ENCODE data around the gene HYPK.
A peak's percentile ranks its signal among the peaks of the same experiment; 100 is the strongest.

HYPK gene, protein sequence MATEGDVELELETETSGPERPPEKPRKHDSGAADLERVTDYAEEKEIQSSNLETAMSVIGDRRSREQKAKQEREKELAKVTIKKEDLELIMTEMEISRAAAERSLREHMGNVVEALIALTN

GRCh38 chr15:43800286-43801141 is at the start of gene HYPK:
Gene HYPK, plus strand, starts transcription at chr15:43800599. Its CDS starts 24 bp downstream, at chr15:43800623.
- peak; percentile 91 for DNase-seq

DNA sequence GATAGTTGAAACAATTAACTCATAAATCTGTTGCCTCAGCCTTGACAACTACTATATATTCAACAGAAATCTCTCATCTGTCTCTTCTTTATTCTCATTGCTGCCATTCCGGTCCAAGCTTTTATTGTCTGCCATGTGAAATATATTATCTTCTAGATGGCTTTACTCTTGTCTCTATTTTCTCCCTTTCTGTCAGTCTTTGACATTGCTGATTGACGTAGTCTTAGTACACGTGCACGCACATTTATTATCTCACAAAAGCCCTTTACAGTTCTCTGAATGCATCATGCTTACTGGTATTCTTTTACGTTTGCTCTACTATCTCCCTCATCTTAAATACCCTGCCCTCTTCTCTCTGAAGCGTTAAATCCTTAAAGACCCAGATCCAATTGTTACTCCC is 48.5 kb upstream of the HYPK start:
- no peak for DNase-seq

GRCh38 chr15:43762824-43763223 is 37.6 kb upstream of the HYPK start:
- no peak for DNase-seq

DNA sequence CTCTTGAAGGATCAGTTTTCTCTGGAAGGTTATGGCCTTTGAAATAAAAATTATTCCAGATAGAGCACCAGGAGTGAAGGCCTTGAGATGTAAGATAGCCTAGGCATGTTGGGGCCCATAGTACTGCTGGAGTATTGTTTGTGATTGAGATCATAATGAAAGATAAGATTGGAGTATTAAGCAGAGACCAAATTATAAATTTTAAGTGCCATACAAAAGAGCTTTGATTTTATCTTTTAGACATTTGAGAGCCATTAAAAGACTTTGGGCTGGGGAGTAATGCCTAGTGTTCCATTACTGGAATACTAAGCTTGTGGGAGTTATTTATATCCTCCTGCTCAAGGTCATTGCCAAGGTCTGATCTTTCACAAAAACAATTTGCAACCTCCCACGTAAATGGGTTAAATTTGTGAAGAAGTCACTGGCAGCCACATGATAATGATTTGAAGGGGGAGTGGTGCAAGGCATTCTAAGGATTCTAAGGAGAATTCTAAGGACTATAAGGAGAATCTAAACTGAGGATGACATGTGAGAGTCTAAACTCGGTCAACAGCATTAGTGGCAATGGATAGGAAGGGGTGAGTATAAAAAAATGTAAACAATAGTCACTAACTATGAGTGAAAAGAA is 36.5 kb upstream of the HYPK start:
- no peak for DNase-seq

DNA sequence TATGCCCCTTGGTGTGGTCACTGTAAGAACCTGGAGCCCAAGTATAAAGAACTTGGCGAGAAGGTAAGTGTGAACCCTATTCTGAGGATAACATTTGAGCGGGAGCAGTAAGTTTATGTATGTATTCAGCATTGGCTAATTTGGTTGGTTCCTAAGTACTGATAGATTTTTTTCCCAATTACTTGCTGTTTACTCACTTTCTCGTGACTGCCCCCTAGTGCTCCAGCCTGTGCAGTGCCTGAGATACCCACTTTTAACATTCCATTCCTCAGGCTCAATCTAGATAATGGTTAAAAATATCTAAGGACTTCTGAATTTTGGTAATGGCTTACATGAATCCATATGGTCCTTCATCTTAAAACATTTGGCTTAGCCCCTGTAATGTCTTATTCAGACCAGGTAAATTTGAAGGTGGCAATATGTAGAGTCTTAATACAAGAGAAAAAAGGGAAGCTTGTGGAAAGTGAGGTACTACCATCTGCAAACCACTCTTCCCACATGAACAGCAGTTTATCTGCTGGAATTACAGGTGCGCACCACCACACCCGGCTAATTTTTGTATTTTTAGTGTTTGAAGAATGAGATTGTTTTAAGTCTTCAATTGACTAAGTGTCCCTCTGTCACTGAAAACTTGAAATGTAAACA is 30.7 kb upstream of the HYPK start:
- peak; percentile 67 for DNase-seq

- no peak for DNase-seq
Observed at GRCh38 chr15:43771816-43772215, 28.6 kb upstream of the HYPK start.

DNA sequence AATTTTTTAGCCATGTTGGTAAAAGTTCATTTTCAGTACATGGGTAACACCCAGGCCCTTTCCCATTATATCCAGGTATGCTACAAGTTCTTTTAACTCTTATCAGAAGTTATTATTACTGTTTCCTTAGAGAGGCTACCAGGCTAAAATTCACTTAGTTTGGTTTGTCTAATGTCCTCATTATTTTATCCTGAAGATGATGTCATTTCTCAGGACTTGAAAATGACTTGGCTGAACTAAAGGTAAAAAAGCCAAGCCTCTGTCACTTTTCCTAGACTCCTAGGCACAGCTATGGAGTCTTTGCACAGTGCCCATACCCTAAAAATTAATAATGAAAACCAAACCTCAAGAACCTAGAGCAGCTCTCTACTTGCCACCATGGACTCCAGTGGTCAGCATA is 27.8 kb upstream of the HYPK start:
- DNase-seq: no peak

- DNase-seq: no peak
Observed at GRCh38 chr15:43774062-43774461, 26.3 kb upstream of the HYPK start.

GRCh38 chr15:43775411-43775965 is 24.9 kb upstream of the HYPK start:
- DNase-seq: no peak

DNA sequence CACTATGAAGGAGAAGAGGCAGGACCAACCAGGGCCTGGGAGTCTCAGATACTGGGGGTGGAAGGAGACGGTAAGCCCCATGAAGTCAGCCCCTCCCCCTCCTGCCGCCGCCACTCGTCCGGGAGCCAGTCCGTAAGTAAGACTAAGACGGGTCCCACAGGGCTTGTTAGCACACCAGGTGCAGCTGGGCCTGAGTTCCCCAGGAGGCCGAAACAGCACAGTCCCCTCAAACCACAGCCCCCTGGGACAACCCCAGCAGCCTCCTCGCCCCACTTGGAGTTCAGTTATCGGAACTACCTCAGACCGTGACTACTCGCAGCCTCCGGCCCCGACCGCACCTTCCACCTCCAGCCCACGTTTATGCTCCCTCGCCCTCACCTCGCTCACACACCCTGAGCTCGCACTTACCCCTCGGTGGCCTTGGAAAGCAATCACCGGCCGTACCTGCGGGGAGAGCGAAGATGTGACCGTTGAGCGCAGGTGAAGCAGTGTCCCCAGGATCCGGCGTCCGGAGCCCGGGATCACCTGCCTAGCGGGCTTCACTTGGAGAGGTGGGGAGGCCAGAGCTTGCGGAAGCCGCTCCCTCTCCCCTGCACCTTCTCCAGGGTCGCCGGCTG is 24.2 kb upstream of the HYPK start:
- DNase-seq: no peak

DNA sequence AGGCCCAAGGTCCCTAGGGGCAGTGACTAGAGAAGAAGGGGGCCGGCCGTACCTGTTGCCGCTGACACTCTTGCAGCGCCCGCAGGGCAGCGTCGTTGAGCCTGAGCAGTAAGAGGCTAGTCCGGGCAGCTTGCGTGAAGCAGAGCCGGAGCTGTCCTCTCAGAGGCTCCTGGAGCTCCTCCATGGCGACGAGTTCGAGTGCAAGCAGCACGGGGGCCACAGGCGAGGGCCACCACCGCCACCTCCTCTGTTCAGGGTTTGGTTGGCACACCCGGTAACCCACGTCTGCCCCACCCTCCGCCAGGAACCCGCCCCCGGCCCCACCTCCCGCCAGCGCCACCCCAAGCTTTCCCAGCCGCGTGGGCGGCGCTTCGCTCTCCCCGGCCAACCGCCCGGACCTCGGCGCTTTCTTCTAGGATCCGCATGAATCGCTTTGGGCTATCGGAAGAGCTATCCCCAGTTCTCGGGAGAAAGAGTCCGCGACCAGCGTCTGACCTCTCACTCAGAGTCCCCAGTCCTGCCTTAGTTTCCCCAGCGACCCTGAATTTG is 23.6 kb upstream of the HYPK start, which contains the start of gene ELL3:
Gene ELL3 (minus strand): TSS at position 249 of the 549 bp plus-strand sequence. CDS start 65 bp downstream, at position 184.
- DNase-seq: peak; percentile 79

GRCh38 chr15:43777267-43777914 is 23.0 kb upstream of the HYPK start:
- peak; percentile 81 for DNase-seq

DNA sequence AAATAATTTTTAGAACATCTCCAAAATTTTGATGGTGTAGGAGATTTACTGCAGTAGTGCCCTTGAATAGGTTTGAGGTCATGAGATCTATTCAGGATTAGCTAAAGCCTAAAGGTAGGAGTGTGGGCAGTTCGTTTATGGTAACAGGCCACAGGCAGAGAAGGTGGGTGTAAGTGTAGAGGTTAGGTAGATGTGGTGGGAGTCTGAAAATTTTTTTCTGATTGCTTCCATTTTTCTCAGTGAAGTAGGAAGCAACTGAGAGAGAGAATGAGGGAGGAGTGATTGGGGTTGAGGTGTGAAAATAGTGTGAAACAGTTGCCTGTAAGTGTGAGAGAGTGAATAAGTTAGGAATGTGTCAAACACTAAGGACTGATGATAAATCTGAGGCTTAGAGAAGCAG is 21.4 kb upstream of the HYPK start:
- no peak for DNase-seq

GRCh38 chr15:43789409-43789808 is 11.0 kb upstream of the HYPK start:
- DNase-seq: no peak

- DNase-seq: peak; percentile 100
Observed at GRCh38 chr15:43791993-43792760, 8.2 kb upstream of the HYPK start, which contains the start of gene SERF2. Gene SERF2, plus strand, starts transcription at chr15:43792320. Its CDS starts 57 bp downstream, at chr15:43792377.

- DNase-seq: peak; percentile 34
Observed at GRCh38 chr15:43792761-43793476, 7.5 kb upstream of the HYPK start.

GRCh38 chr15:43793647-43794046 is 6.8 kb upstream of the HYPK start:
- DNase-seq: no peak

- no peak for DNase-seq
Observed at GRCh38 chr15:43794269-43795037, 5.9 kb upstream of the HYPK start.

GRCh38 chr15:43795197-43795596 is 5.2 kb upstream of the HYPK start:
- DNase-seq: no peak

Data from activated CD8-positive, alpha-beta memory T cell treated with anti-CD3 and anti-CD28 coated beads, Interleukin-2, amount 50 U/mL, for 4 hours (primary cell).